Measurements from ENCODE around the gene GAREM1.
"Not testable (repeated sequence)": the region's sequence is repeated elsewhere in the genome, so short reads cannot be mapped to it uniquely, and the experiment has no call there.

The GAREM1 gene

GRCh38 chr18:32326450-32327308 lies 144.0 kb downstream of the GAREM1 start:
- no peak for DNase-seq (ENCODE audit: low read depth)

GRCh38 chr18:32324181-32324580 lies 146.5 kb downstream of the GAREM1 start:
- DNase-seq (ENCODE audit: low read depth): no peak

- no peak for DNase-seq (ENCODE audit: low read depth)
Observed at GRCh38 chr18:32321826-32322225, 148.9 kb downstream of the GAREM1 start.

GRCh38 chr18:32319084-32319483 lies 151.6 kb downstream of the GAREM1 start:
- no peak for DNase-seq (ENCODE audit: low read depth)

GRCh38 chr18:32318581-32318980 lies 152.1 kb downstream of the GAREM1 start:
- no peak for DNase-seq (ENCODE audit: low read depth)

GRCh38 chr18:32317651-32318050 lies 153.0 kb downstream of the GAREM1 start:
- DNase-seq (ENCODE audit: low read depth): no peak

GRCh38 chr18:32315881-32316280 lies 154.8 kb downstream of the GAREM1 start:
- no peak for DNase-seq (ENCODE audit: low read depth)

GRCh38 chr18:32310774-32311173 lies 159.9 kb downstream of the GAREM1 start:
- DNase-seq (ENCODE audit: low read depth): no peak

- DNase-seq (ENCODE audit: low read depth): no peak
Observed at GRCh38 chr18:32310101-32310500, 160.6 kb downstream of the GAREM1 start.

- peak; percentile 7 for DNase-seq (ENCODE audit: low read depth)
Observed at GRCh38 chr18:32308493-32309120, 162.1 kb downstream of the GAREM1 start.

- no peak for DNase-seq (ENCODE audit: low read depth)
Observed at GRCh38 chr18:32303400-32303799, 167.3 kb downstream of the GAREM1 start.

GRCh38 chr18:32302806-32303205 lies 167.9 kb downstream of the GAREM1 start:
- DNase-seq (ENCODE audit: low read depth): no peak

- DNase-seq (ENCODE audit: low read depth): no peak
Observed at GRCh38 chr18:32301976-32302743, 168.5 kb downstream of the GAREM1 start.

GRCh38 chr18:32301361-32301760 lies 169.3 kb downstream of the GAREM1 start:
- no peak for DNase-seq (ENCODE audit: low read depth)

- no peak for DNase-seq (ENCODE audit: low read depth)
Observed at GRCh38 chr18:32300914-32301313, 169.8 kb downstream of the GAREM1 start.

GRCh38 chr18:32299484-32299883 lies 171.2 kb downstream of the GAREM1 start:
- no peak for DNase-seq (ENCODE audit: low read depth)

- no peak for DNase-seq (ENCODE audit: low read depth)
Observed at GRCh38 chr18:32298171-32298667, 172.5 kb downstream of the GAREM1 start.

GRCh38 chr18:32297579-32298170 lies 173.0 kb downstream of the GAREM1 start:
- no peak for DNase-seq (ENCODE audit: low read depth)

- no peak for DNase-seq (ENCODE audit: low read depth)
Observed at GRCh38 chr18:32296851-32297250, 173.8 kb downstream of the GAREM1 start.

GRCh38 chr18:32295604-32296003 lies 175.1 kb downstream of the GAREM1 start:
- no peak for DNase-seq (ENCODE audit: low read depth)

GRCh38 chr18:32293107-32293506 lies 177.6 kb downstream of the GAREM1 start:
- no peak for DNase-seq (ENCODE audit: low read depth)

GRCh38 chr18:32291623-32292022 lies 179.1 kb downstream of the GAREM1 start:
- not testable (repeated sequence) for DNase-seq (ENCODE audit: low read depth)

All from ELR (cell line).